HK-2 (cell line): ENCODE results near the gene BCL2L12.

ENCODE experiments used
- DNase-seq: peaks from one replicate; pipeline ENCODE4 v3.0.0-alpha.2; 2018; ENCODE audit not compliant: unreplicated experiment

Gene BCL2L12

DNA sequence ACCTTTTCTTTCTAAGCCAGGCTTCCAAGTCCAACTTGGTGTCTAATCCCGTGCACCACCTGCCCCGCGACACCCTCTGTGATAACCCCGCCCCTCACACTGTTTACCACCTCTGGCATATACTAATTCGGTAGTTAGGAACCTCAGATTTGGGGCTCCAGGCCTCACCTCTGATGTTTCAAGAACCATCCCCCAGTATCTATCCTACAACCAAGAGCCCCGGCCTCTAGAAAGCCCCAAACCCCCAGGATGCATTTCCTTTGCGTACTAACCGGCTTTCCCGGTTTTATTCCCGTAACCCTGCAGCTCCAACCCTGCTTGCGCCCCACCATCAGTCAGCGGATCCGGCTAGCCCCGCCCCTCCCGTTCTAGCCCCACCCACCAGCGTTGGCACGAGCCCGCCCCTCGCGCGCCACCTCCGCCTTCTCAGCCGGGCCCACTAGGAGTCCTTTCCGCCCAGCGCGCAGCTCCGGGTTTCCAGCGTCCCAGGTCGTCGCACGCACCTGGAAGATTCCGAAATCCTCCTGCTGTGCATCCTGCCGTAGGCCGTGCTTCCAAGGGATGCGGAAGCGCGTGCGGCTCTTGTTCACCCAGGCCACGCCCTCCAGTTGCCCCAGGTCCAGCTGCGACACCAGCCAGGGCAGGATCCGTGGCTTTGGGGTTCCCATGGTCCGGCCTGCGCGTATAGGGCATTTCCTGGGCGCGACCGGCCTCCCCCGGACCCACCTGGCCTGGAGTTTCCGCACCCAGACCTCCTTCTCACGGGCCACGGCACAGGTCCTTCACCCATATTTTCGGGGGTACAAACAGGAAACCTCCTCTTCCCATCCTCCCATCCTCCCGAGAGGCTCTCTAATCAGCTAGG, 1.3 kb upstream of the BCL2L12 start:
- DNase-seq, result peak; percentile 95

GRCh38 chr19:49665036-49665350, 740 bp upstream of the BCL2L12 start:
- DNase-seq, result no peak

DNA sequence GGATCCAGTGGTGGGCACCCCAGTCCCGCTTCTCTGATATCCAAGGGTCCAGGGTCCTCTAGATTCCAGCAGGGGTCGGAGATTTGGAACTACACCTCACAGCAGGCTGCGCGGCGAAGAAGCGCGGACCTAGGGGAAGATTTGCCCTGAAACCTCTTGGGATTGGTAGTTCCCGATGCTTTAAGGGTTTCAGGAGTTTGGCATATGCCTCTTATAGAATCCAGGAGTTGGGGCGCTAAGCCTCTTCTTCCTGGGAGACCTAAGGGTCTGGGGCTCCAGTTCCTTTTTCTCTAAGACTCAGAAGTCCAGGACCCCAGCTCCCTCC, 349 bp downstream of the BCL2L12 start:
- no peak for DNase-seq

DNA sequence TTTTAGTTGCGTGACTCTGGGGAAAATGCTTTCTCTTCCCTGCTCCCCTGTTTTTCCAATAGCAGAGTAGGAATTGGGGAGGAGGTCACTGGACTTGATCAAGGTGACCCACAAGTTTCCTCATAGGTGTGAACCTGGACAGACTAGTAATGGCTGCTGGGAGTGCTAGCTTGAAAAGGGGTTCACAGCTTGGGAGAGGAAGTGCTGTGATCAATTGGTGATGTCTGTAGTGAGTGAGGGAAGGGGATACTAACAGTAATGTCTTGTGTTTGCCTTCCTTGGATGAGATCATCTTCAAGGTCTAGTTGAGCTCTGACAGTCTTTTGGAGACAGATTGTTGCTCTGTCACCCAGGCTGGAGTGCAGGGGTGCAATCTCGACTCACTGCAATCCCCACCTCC, 1.7 kb downstream of the BCL2L12 start:
- no peak for DNase-seq

- DNase-seq, result no peak
These were observed 3.8 kb downstream of the BCL2L12 start for GRCh38 chr19:49669516-49669915.

DNA sequence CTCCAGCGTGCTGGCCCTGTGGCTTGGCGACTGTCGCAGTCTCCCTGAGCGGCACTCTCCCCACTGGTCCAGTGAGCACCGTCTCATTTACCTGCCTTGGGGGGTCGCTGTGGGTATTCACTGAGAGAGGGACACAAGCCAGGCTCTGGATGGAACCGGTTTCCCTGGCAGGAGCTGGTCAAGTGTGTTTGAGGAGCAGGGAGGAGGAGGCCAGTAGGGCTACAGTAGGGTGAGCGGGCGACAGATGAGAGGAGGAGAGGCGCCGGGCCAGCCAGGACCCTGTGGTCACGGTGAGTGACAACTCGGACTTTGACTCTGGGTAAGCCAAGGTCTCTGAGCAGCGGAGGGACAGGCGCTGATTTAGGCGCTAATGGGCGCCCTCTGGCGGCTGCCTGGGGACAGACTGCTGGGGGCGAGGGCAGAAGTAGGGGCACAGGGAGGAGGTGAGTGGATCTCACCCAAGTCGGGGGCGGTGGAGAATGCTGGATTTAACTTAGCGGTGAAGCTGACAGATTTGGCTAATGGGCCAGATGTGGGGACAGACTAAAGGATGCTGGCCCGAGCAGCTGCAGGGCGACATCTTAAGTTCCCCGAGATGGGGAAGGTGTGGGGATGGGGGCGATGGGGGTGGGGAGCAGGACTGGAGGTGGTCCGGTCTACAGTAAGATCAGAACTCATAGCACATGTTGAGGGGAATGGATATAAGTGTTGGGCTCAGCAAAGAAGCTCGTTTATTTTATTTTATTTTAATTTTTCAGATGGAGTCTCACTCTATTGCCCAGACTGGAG, 6.6 kb downstream of the BCL2L12 start:
- no peak for DNase-seq

DNA sequence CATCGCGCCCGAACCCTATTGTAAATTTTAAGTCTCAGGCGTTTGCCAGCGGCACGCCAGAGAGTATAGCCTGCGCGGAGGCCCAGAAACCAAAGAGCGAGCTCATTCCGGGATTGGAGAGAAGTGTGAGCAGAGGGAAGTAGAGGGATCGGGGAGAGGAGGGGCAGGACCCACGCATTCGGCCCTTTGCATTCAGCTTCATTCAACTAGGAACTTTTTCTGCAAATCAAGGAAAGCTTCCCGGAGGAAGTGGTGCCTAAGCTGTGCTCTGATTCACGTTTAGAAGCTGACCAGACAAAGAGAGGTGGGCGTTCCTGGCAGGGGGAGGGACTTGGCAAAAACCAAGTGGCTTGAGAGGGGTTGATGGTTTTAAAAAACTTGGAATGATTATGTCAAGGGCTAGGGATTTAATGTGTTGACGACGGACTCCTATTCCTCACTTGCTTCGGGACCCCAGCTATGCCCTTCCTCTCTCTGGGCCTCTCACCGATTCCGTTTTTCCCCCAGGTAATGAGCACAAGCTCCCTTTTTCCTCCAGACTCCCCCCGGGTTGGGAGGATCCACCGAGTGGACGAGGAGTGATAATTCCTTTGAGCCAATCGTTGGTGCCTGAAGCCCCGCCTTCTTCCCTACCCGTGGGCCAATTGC, 10.5 kb downstream of the BCL2L12 start:
- no peak for DNase-seq

GRCh38 chr19:49676784-49677230, 11.1 kb downstream of the BCL2L12 start:
- peak; percentile 100 for DNase-seq

DNA sequence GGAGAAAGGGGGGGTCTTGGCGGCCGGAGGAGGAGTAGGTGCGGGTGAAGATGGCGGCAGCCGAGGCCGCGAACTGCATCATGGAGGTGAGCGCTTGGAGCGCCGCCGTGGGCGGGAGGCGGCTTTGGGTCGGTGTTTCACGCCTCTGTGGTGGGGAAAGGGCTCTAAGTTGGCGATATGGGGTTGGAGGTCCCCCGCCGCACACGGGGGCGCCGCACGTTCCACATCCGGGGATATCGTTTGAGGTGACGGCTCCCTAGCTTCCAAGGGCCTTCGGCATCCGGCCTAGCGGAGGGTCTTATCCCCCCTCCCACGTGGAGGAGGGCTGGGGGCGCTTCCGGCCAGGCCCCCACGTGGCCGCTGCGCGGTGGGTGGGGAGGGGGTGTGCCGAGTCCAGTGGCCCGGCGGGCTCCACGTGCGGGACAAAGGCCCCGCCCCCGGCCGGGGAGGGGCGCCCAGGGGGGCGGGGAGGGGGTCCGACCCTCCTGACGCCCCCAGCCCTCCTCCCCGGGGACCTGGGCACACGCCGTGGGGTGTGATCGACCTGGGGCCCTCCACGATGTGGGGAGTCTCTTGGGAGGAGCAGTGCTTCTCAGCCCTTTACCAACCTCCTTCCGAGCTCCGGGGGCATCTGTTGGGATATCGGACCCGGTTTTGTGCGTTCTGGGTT, 11.6 kb downstream of the BCL2L12 start, which contains the start of gene PRMT1:
PRMT1 (plus strand) TSS at position 41 of the 670 bp plus-strand sequence; CDS start at position 51, 10 bp downstream.
- no peak for DNase-seq

DNA sequence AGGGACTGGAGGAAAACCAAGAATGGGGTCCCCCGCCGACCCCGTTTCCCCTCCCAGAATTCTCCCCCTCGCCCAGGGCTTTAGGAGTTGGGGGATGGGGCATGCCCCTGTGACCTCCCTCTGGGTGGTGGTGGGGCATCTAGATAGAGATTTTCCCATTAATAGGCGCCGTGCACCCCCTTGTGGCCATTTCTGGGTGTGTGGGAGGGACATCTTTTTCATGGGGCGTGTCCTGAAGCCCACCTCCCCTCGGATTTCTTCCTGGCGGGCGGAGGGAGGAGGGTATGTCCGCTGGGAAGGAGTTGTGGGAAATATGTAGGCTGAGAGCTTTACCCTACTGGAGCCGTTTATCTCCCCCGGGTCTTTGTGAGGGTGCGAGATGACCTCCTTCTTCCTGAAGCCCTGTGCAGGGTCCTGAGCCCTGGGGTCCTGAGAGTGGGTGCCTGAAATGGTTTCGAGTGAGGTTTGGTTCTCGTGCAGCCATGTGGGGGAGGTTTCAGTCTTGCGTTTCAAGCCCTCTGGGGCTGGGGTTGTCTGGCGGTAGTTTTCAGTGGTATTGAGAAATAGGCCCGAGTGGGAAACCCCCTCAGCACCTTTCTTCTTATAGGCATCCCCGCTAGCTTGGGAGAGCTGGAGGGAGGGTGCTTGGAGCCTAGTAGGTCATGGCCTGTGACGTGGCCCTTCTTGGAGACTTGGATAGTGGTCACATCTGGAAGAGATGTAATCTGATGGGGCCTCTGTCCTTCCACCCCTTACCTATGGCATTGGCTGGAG, 12.4 kb downstream of the BCL2L12 start:
- peak; percentile 75 for DNase-seq

DNA sequence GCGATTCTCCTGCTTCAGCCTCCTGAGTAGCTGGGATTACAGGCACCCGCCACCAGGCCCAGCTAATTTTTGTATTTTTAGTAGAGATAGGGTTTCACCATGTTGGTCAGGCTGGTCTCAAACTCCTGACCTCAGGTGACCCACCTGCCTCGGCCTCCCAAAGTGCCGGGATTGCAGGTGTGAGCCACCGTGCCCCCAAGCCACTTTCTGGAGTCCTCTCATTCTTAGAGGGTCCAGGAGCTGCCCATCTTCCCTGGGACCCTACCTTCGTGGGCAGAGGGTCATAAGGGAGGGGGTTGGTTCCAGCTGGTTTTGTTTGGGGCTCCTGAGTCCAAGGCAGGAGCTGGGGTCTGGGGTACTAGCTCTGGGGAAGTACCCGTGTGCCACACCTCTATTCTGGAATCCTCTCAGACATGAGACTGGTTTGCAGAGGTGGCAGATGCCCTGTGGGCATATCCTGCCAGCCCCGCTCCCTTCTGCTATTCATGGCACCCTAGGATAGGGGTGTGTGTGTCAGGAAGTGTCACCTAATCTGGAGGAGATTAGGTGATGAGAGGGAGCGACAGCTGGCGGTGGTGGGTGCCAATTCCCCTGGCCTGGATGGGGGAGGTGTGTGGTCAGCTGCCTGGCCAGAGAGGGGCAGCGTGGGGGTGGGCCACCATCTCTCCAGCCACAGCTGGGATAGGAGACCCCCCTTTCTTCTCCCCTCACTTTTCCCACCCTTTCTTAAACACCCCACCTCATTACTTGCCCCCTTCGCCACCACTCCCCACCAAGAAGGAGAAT, 13.4 kb downstream of the BCL2L12 start:
- no peak for DNase-seq

- no peak for DNase-seq
These were observed 14.2 kb downstream of the BCL2L12 start for GRCh38 chr19:49679771-49680413.

- peak; percentile 89 for DNase-seq
These were observed 15.0 kb downstream of the BCL2L12 start for GRCh38 chr19:49680421-49681351.

DNA sequence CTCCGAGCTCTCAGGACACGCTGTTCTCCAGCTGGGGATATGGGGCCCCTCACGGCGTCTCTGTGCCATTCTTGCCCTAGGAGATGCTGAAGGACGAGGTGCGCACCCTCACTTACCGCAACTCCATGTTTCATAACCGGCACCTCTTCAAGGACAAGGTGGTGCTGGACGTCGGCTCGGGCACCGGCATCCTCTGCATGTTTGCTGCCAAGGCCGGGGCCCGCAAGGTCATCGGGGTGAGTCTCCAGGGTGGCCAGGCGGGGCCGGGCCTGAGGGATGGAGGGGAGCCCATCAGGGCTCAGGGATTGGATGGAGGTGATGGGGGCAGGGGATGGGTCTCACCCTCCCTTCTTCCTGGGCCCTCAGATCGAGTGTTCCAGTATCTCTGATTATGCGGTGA, 16.1 kb downstream of the BCL2L12 start:
- no peak for DNase-seq

- no peak for DNase-seq
These were observed 16.5 kb downstream of the BCL2L12 start for GRCh38 chr19:49682274-49682673.

DNA sequence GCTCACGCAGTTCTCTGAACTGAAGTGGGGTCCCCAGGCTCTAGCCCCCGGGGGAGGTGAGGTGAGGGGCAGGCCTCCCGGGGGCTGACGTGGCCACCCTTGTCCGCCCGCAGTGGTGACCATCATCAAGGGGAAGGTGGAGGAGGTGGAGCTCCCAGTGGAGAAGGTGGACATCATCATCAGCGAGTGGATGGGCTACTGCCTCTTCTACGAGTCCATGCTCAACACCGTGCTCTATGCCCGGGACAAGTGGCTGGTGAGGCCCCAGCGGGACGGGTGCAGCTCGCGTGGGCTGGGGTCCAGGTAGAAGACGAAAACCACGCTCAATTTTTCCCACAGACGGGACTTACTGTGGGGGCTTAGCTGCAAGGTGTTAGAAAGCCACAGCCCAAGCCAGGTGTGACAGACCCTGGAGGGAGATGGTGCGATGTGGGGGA, 18.1 kb downstream of the BCL2L12 start:
- no peak for DNase-seq

DNA sequence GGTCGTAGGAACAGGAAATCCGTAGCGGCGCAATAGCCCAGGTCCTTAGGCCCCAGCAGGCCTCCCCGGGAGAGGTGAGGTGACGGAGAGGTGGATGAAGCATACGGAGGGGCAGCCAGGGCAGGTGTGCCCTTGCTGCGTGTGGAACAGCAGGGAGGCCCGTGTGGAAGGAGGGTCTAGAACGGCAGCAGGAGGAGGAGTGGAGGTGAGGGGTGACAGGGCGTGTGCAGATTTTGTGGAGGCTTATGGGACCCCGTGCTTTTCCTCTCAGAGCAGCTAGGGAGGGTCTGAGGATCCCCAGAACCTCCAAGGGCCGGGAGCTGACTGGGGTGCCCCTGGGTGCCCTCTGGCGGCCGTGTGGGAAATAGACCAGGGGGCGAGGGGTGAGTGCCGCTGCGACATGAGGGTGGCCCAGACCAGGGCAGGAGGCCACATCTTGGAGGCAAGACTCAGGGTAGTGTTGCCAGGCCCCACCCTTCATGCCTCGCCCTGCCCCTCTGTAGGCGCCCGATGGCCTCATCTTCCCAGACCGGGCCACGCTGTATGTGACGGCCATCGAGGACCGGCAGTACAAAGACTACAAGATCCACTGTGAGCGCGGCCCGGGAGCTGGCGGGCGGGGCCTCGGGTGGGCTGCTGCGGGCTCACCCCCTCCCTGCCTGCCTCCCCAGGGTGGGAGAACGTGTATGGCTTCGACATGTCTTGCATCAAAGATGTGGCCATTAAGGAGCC, 18.7 kb downstream of the BCL2L12 start:
- DNase-seq, result no peak

- DNase-seq, result no peak
These were observed 19.3 kb downstream of the BCL2L12 start for GRCh38 chr19:49684983-49685553.
